Stimulated activated CD8-positive, alpha-beta memory T cell treated with anti-CD3 and anti-CD28 coated beads, Interleukin-7, amount 100 ng/mL, for 24 hours (primary cell): ENCODE results near the gene SFTPD.
"Not testable (repeated sequence)": the region's sequence is repeated elsewhere in the genome, so short reads cannot be mapped to it uniquely, and the experiment has no call there.

Experiments used
- DNase-seq: peaks from one replicate; pipeline ENCODE4 v3.0.0-alpha.2; 2020; ENCODE audit warnings: low read depth

Gene SFTPD

DNA sequence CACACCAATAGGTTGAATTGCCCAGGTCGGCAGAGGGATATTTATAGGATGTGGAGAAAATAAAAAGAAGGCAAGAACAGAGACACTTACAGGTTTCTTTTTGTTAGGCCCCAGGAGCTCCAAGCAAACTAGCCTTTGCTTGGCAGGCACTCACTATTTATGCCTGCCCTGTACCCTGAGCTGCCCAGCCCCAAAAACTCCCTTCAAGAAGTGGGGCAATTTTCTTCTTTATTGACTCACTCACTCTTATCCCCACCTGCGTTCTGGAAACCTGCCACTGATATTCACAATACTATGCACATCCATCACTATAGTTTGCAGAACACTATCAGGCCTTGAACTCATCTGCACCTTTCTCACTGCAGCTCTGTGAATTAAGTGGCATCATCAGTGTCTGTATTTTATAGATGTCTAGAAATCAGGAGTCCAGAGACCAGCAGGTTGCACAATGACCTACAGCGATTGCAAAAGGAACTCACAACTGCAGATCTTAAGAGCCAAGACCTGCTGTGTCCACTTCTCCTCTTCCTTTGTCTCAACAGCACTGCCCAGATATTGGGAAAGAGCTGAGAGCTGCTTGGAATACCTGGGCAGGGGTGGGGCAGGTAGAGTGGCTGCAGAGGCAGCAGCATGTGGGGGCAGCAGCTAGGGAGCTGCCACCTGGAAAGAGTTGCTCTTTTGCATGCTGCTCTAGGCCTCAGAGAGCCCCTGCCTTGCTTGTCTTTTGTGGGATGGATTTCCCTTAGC is at the start of gene SFTPD:
SFTPD (minus strand) TSS at position 130 of the 747 bp plus-strand sequence. CDS start 2,446 bp downstream, outside the sequence.
- no peak for DNase-seq

DNA sequence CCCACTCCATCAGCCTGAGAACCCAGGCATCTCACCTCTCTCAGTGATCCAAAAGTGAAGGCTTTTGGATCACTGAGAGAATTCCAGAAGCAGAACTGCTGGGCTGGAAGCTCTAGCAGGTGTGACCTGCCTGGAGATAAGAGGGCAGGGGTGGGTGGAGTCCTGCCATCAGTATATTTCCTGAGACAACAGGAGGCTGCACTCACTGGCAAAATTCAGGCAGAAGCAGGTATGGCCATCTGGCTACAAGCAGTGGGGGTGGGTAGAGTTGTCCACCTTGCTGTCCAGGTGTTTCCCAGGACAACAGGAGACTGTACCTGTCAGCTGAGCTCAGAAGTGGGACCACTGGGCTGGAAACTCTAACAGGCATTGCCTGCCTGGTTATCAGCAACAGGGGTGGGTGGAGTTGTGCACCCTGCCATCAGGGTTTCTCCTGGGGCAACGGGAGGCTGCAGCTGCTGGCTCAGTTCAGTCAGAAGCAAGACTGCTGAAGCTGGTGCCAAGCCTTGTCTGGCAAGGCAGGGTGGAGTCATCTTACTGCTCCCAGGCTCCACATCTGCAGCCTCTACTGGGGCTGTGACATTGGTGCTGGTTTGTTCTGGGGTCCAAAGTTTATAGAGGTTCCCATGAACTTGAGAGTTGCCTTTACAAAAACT is 47.2 kb upstream of the SFTPD start:
- no peak for DNase-seq

DNA sequence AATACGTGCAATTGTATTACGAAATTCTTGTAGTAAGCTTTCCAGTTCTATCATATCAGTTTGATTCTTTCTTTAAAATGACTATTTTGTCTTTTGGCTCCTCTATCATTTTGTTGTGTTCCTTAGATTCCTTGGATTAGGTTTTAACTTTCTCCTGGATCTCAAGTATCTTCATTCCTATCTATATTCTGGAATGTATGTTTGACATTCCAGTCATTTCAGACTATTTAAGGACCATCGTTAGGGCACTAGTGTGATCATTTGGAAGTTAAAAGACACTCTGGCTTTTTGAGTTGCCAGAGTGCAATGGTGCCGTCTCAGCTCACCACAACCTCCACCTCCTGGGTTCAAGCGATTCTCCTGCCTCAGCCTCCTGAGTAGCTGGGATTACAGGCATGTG is 45.7 kb upstream of the SFTPD start:
- DNase-seq: no peak

DNA sequence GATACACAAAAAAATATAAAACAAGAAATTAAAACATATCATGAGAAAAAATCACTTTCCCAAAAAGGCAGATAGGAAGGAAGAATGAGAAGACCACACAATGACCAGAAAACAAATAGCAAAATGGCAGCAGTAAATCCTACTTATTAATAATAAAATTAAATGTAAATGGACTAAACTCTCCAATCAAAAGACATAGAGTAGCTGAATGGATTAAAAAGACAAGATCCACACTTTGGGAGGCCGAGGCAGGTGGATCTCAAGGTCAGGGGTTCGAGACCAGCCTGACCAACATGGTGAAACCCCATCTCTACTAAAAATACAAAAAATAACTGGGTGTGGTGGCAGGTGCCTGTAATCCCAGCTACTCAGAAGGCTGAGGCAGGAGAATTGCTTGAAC is 39.3 kb upstream of the SFTPD start:
- not testable (repeated sequence) for DNase-seq

DNA sequence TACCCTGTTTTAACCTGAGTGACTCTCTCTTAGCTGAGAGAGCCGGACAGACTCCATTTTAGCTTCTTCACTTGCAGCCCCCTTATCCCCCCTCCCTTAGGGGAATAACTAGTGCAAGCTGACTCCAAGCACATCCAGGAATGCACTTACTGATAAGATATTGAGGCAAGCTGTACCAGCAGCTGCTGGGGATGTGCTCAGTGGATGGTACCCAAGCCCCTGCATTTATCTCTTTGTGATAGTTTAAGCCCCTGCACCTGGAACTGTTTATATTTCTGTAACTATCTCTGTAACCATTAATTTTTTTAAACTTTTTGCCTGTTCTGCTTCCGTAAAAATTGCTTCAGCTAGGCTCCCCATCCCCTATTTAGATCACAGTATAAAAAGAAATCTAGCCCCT is 37.8 kb upstream of the SFTPD start:
- not testable (repeated sequence) for DNase-seq

DNA sequence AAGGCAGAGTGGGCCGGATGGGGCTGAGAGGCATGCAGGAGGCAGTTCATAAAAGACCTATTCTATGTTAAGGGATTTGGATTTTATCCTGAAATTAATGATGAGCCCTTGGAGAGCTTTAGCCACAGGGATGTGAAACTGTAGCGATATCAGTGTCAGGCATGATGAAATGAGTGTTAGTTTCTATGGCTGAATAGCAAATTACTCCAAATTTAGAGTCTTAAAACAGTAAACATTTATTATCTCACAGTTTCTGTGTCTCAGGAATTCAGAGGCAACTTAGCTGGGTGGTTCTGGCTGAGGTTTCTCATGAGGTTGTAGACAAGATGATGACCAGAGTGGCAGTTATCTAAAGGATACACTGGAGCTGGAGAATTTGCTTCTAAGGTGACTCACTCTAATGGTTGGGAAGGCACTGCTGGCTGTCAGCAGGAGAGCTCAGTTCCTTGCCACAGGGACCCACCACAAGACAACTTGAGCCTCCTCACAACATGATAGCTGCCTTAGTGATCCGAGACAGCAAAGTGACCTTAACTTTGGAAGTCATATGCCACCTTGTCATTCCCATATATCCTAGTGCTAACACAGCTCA is 36.7 kb upstream of the SFTPD start:
- DNase-seq: no peak

DNA sequence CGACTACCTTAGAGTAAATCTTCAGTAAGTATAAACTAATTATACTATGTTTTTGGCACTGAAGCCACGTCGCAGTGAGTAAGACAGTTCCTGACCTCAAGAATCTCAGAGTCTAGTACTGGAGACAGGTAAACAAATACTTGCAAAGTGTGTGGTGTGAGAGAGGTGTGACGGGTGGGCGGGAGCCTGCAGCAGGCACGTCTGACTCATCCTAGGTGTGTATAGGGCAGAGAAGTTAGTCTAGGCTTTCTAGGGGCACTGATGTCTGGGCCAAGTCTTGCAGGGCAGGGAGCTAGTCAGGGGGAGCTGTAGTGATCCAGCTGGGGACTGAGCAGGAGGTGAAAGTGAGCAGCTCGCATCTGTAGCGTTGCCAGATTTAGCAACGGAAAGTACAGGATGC is 35.9 kb upstream of the SFTPD start:
- DNase-seq: no peak

DNA sequence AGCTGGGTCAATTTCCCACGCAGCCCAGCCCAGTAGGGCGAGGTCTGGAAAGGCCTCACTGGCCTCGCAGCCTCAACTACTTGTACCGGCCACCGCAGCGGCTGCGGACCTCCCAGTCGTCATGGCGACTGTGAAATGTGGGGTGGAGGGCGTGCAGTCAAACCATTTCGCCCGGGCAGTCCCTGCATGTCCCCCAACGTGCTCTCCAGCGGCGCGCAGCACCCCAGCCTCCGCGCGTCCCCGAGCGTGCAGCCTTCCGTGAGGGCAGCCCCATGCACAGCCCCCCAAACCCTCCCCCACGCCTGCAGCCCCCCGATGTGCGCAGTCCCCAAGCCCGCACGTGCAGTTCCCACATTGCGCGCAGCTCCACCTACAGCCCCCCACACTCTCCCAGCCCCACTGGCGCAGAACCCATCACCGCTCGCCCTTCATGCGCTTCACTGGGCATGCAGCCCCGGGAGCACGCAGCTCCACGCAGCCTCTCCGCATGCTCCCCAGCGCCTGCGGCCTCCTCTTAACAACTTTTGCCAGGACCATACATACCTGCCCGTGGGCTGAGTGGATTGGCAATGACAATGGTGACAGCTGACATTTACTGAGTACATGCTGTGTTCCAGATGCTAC is 34.5 kb upstream of the SFTPD start:
- no peak for DNase-seq

DNA sequence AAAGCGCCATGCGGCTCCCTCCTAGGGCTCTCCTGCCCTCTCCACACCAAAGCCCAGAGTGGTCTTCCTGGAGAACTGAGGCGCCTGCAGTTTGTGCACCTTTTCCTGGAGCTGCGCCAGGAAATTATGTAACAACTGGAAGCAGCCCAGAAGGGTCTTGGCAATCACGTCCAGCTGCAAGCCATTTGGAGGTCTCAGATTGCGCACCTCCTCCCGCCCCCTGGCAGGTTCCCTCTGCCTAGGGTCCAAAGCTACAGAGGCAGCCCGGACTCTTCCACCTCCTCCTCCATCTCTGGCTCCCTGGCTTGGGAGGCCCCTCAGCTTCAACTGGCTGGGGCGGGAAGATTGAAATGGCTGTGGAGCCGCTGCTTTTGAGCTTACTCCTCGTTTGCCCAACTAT is 34.0 kb upstream of the SFTPD start:
- no peak for DNase-seq

DNA sequence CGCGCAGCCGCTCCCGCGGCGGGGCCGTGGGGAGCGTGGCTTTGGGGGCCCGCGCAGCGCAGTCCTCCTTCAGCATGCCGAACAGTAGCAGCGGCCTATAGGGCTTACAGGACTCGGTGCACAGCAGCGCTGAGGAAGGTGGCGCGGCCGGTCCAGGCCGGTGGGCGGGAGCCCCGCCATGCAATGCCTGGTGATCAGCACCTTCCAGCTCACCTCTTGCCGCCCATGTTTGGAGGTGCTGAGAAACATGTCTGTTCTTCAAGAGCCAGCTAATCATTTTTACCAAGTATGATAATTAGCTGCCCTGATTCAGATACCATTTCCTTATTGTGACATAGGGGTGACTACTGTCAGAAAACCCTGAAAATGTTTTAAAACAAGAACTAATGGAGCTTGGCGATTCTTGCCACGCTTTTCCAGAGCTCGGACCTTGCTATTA is 33.5 kb upstream of the SFTPD start:
- DNase-seq: no peak

DNA sequence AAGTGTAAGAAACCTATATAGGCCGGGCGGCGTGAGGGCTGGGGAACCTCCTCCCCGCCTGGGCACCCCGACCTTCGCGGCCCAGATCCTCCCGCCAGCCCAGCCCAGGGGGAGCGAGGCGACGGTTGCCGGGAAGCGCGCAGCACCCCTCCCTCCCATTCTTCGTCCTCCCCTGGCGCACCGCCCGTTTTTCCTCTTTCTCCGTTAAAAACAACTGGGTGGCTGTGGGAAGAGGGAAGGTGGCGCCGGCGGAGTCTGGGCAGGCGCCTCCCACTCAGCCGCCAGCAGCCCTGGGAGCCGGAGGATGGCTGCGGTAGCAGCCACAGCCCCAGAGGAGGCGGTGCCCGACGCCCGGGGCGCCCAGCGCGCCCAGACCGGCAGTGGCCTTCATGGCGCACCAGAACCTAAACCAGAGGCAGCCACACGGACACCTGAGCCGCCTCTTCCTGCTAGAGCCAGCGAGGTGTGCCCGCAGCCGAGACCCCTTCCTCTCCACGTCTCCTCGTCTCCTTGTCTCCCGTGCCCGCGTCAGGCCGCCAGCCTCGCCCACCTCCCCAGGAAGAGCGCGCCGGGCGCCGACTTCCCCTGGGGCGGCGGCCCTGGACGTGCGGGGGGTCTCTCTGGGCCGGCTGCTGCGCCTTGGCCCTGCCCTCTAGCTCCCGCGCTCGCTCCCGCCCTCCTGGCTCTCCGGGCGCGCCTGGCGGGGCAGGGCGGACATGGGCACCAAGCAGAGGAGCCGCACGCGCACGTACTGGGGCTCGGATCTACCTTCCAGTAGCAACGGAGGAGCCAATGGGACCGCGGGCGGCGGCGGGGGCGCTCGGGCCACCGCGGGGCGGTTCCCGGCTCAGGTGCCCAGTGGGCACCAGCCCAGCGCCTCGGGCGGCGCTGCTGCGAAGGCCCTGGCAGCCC is 32.8 kb upstream of the SFTPD start:
- no peak for DNase-seq

DNA sequence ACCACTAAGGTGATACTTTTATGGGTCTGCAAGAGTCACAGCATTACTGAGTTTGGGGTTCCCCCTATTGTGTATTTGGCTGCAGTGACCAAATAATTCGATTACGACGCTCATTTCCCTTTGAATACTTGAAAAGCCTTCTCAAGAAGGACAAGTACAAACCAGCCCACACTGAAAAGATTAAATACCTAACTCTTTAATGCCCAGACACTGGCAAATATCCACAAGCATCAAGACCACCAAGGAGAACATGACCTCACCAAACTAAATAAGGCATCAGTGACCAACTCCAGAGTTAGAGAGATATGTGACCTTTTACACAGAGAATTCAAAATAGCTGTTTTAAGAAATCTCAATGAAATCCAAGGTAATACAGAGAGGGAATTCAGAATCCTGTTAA is 31.8 kb upstream of the SFTPD start:
- no peak for DNase-seq

DNA sequence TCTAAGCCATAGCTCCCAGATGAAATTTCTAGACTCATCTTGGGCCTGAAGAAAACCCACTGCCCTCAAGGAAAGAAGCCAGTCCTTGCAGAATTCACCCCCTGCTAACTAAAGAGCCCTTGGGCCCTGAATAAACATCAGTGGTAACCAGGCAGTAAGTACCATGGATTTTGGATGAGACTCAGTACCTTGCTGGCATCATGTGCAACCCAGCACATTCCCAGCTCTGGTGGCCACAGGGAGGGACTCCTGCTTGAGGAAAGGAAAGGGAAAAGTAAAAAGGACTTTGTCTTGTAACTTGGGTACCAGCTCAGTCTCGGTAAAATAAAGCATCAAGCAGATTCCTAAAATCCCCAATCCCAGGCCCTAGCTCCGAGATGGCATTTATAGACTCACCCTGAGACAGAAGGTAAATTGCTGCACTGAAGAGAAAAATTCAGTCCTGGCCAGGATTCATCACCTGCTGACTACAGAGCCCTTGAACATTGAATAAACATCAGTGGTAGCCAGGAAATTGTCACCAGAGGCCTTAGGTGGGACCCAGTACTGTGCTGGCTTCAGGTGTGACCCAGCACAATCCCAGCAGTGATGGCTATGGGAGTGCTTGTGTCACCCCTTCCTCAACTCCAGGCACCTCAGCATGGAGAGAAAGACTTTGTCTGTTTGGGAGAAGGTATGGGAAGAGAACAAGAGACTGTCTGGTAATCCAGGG is 31.2 kb upstream of the SFTPD start:
- no peak for DNase-seq

DNA sequence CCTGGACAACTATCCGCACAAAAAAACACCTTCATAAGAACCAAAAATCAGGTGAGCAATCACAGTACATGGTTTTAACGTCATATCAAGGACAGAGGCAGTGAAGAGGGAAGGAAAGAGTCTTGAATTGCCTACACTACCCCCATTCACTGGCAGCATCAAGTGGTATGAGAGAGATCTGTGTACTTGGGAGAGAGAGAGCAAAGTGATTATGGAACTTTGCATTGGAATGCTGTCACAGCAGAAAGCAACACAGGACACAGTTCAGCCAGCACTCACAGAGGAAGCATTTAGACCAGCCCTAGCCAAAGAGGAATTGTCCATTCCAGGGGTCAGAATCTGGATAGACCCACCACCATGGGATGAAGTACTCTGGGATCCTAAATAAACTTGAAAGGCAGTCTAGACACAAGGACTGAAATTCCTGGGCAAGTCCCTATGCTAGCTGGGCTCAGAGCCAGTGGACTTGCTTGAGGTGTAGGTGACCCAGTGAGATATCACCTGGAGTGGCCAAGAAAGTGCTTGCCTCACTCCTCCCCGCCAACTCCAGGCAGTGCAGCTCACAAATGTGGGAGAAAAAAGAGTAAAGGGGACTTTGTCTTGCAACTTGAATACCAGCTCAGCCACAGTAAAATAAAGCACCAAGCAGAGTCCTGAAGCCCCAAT is 30.5 kb upstream of the SFTPD start:
- DNase-seq: no peak

DNA sequence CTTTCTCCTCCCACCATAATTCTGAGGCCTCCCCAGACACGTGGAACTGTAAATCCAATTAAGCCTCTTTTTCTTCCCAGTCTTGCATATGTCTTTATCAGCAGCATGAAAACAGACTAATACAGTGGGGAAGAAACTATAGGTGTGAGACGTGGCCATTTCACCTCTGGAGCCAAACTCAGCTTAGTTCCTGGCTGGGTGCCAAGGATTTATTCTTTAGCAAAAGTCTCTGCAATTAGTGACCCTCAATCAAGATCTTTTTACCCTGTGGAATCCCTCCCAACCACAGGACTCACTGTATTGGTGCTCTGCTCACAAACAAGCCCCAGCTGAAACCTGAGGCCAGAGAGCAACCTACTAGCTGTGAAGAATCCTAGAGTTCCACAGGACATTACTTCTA is 28.1 kb upstream of the SFTPD start:
- no peak for DNase-seq

DNA sequence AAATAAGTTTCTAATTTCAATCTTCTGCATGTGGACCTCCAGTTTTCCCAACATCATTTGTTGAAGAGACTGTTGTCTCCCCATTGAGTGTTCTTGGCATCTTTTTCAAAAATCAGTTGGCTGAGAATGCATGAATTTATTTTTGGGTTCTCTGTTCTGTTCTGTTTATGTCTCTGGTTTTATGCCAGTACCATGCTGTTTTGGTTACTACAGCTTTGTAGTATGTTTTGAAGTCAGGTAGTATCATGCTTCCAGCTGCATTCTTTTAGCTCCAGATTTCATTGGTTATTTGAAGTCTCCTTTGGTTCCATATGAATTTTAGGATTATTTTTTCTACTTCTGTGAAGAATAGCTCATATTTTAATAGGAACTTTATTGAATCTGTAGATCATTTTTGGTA is 21.2 kb upstream of the SFTPD start:
- no peak for DNase-seq

DNA sequence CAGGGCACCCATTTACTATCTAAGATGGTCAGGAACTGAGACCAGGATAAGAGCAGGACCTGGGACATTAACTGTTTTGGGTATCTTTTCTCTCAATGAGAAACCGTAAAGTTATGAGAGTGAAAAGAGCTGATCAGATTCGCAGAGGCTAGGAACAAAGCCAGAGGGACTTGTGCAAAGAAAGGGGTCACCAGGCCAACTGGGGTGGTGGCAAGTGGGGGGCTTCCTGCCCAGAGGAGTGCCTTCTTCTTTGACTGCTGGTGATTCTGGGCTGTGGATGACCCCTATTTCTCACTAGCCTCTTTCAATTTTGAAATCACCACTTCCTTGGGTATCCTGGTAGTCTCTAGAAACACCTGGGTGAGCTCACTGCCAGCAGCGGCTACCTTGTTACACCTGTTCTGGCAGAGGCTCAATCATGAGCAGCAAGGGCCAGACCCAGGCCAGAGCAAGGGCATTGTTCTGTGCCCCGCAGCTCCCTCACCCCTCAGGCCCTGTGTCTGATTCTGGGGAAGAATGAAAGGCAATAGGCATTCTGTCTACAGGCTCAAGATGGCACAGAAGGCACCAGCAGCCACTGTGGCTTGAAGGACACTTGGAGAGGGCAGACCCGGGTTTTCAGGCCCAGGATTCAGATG is 999 bp downstream of the SFTPD start:
- DNase-seq: no peak

DNA sequence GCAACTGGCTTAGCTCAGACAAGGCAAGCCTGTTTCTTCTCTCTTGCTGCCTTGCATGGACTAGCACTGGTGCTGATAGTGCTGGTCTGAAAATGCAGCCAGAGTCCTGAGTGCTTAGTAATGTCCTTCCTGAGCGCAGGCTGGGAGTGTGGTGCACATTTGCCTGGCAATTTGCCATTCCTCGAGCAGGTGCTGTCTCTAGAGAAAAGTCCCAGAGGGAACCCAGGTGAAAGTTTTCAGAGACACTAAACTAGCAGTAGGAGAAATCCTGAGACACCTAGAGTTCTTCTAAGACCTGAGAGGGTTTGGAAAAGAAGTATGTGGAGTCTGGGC is 1.9 kb downstream of the SFTPD start:
- no peak for DNase-seq

DNA sequence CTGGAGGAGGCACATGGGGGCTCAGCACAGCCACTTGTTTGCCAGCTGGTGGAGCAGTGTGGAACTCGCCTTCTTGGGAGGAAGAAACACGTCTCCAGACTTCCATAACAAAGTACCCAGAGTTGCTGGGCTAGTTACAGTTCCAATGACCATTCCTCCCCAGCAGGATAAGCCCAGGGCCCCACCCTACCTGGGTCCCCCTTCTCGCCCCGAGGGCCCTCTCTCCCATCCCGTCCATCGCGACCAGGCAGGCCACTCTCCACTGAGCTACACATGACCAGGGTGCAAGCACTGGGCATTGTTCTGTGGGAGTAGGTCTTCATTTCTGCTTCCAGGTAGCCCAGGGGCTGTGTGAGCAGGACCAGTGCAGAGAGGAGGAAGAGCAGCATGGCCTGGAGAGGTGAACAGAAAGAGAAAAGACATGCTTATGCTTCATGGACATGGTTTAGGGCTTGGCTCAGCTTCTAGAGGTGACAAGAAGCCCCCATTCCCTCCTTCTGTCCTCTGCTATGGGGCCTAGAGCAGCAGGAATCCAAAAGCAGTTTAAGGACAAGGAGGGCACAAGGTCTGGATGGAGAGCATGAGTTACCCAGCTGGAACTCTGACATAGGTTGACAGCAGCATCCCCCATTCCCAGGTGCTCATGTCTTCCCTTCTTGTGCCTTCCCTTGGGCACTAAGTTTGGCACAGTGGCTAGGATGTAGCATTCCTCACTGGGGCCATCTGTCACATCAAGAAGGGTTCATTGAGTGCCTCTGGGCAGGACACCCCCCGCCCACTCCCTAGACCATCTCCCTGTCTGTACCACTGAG is 2.4 kb downstream of the SFTPD start:
- no peak for DNase-seq
